Common myeloid progenitor, CD34-positive (primary cell): ENCODE measurements around the gene COL10A1. TPM values are rescaled to one million over a fixed set of nuclear protein-coding genes. Genes with fewer than 3 reads are reported as not detected.

Experiments
- CTCF ChIA-PET: fragments of 350-600 bp; sonication (Branson Sonifier 250); formaldehyde crosslinking; loops from one replicate; lab custom pipeline; 2021; ENCODE audit warnings: antibody characterized with exemption; lab: Charles Lee
- POLR2A ChIA-PET: fragments of 350-600 bp; sonication (Branson Sonifier 250); formaldehyde crosslinking; loops from one replicate; lab custom pipeline; 2021; ENCODE audit warnings: antibody characterized with exemption; lab: Charles Lee
- DNase-seq, 3 donors: peaks; one replicate each; pipeline versions ENCODE4 v3.0.0 to v3.0.0-alpha.2; 2013
- H3K27ac ChIP-seq, 2 experiments: 1 replicate in 1 of 2; 2 replicates in 1 of 2; pipeline ENCODE4 v1.7.0; 2013; ENCODE audit warnings: inconsistent platforms in 2 of 2, low read length in 2 of 2, mild to moderate bottlenecking in 2 of 2, low read depth in 1 of 2, moderate library complexity in 1 of 2; ENCODE audit not compliant: severe bottlenecking in 2 of 2, insufficient read depth in 1 of 2, poor library complexity in 1 of 2
- H3K27me3 ChIP-seq, 5 experiments: replicated peaks in 2 of 5; 1 replicate in 3 of 5; 2 replicates in 2 of 5; pipeline versions ENCODE4 v1.6.1 to v1.7.0; 2013; ENCODE audit warnings: low read length in 4 of 5, mild to moderate bottlenecking in 2 of 5, moderate library complexity in 2 of 5, inconsistent platforms in 1 of 5; ENCODE audit not compliant: insufficient read depth in 5 of 5, control insufficient read depth in 4 of 5
- H3K36me3 ChIP-seq, 4 experiments: 1 replicate in 2 of 4; 2 replicates in 2 of 4; pipeline versions ENCODE4 v1.6.1 to v1.7.0; 2013; ENCODE audit warnings: low read length in 3 of 4, control low read depth in 1 of 4, mild to moderate bottlenecking in 1 of 4; ENCODE audit not compliant: control insufficient read depth in 4 of 4, insufficient read depth in 4 of 4
- H3K4me1 ChIP-seq, 4 experiments: 1 replicate in 3 of 4; 2 replicates in 1 of 4; pipeline versions ENCODE4 v1.6.1 to v1.7.1; 2013; ENCODE audit warnings: low read length in 3 of 4, mild to moderate bottlenecking in 3 of 4, control low read depth in 1 of 4, inconsistent platforms in 1 of 4, moderate library complexity in 1 of 4; ENCODE audit not compliant: control insufficient read depth in 4 of 4, insufficient read depth in 4 of 4; ENCODE audit errors: control extremely low read depth in 1 of 4
- H3K4me3 ChIP-seq, 7 experiments: 1 replicate in 4 of 7; 2 replicates in 3 of 7; pipeline versions ENCODE4 v1.5.1 to v1.7.0; 2013; ENCODE audit warnings: mild to moderate bottlenecking in 7 of 7, low read length in 6 of 7, moderate library complexity in 6 of 7, inconsistent platforms in 2 of 7, low read depth in 2 of 7, control low read depth in 1 of 7; ENCODE audit not compliant: insufficient read depth in 4 of 7, control insufficient read depth in 1 of 7; ENCODE audit errors: extremely low read depth in 1 of 7
- H3K9me3 ChIP-seq, 5 experiments: 1 replicate in 4 of 5; 2 replicates in 1 of 5; pipeline versions ENCODE4 v1.6.1 to v1.7.1; 2013; ENCODE audit warnings: low read length in 4 of 5, mild to moderate bottlenecking in 2 of 5, inconsistent platforms in 1 of 5, low read depth in 1 of 5, moderate library complexity in 1 of 5; ENCODE audit not compliant: control insufficient read depth in 4 of 5, insufficient read depth in 2 of 5; ENCODE audit errors: control extremely low read depth in 1 of 5
- WGBS: methylation state at CpG from one replicate; pipeline ENCODE4 v1.1.5; 2013; ENCODE audit not compliant: insufficient coverage; 5-methylcytosine and 5-hydroxymethylcytosine counted together
- polyA plus RNA-seq: library from polyadenylated mRNA; unstranded; fragments of 120-200 nt; gene quantifications from one replicate; pipeline ENCODE4 v1.2.1, GENCODE V29; 2013

Gene COL10A1
- polyA plus RNA-seq = 0.71 TPM

GRCh38 chr6:116126032-116126431, at the start of gene COL10A1:
Gene COL10A1 (minus strand): TSS chr6:116126132. CDS start chr6:116125492, 640 bp downstream.
- H3K27me3 ChIP-seq = no peaks in the 10 kb centered on the region
- no peaks in the 10 kb centered on the region for H3K9me3 ChIP-seq
- peaks cover 0 to 2% (median 1%) of the 10 kb centered on the region in 4 experiments for H3K36me3 ChIP-seq
- ChIA-PET CTCF (no interaction called here), POLR2A (no interaction called here)
- 100% methylated on average over 3 of the region's 6 CpGs for WGBS
- no peak for DNase-seq
- no peaks in the 10 kb centered on the region for H3K4me1 ChIP-seq
- H3K27ac ChIP-seq = no peak within 1 kb of the TSS
- H3K4me3 ChIP-seq = no peak within 1 kb of the TSS

GRCh38 chr6:116175344-116175743, 49.4 kb upstream of the COL10A1 start:
- Histone ChIP-seq H3K27me3 (no peaks in the 10 kb centered on the region), H3K9me3 (peaks cover 0 to 24% (median 7%) of the 10 kb centered on the region in 5 experiments), H3K4me1 (no peaks in the 10 kb centered on the region), H3K4me3 (no peak overlapping the region), H3K36me3 (peaks cover 0 to 13% (median 3%) of the 10 kb centered on the region in 4 experiments), H3K27ac (no peak overlapping the region)
- CTCF ChIA-PET = no interaction called here
- 100% methylated on average over 1 of the region's 2 CpGs for WGBS
- POLR2A ChIA-PET = no interaction called here
- DNase-seq = peak; percentile 10 to 42 (median 36)

- ChIA-PET POLR2A (no interaction called here), CTCF (no interaction called here)
- no peak for DNase-seq
- WGBS = 100% methylated on average over 2 of the region's 3 CpGs
- Histone ChIP-seq H3K4me3 (no peak overlapping the region), H3K27ac (no peak overlapping the region), H3K4me1 (no peaks in the 10 kb centered on the region), H3K36me3 (peaks cover 0 to 13% (median 3%) of the 10 kb centered on the region in 4 experiments), H3K27me3 (no peaks in the 10 kb centered on the region), H3K9me3 (peaks cover 0 to 25% (median 7%) of the 10 kb centered on the region in 5 experiments)
These were observed 48.0 kb upstream of the COL10A1 start for GRCh38 chr6:116173928-116174327.

GRCh38 chr6:116170358-116171057, 44.6 kb upstream of the COL10A1 start:
- H3K36me3 ChIP-seq = peaks cover 0 to 12% (median under 1%) of the 10 kb centered on the region in 4 experiments
- ChIA-PET POLR2A (no interaction called here), CTCF (no interaction called here)
- 100% methylated on average over 1 of the region's 5 CpGs for WGBS
- no peak for DNase-seq
- no peak overlapping the region for H3K4me3 ChIP-seq
- H3K4me1 ChIP-seq = no peaks in the 10 kb centered on the region
- no peaks in the 10 kb centered on the region for H3K27me3 ChIP-seq
- H3K9me3 ChIP-seq = peaks cover 0 to 30% (median 4%) of the 10 kb centered on the region in 5 experiments
- no peak overlapping the region for H3K27ac ChIP-seq

GRCh38 chr6:116169880-116170279, 43.9 kb upstream of the COL10A1 start:
- H3K9me3 ChIP-seq = peaks cover 0 to 31% (median 5%) of the 10 kb centered on the region in 5 experiments
- peaks cover 0 to 12% (median under 1%) of the 10 kb centered on the region in 4 experiments for H3K36me3 ChIP-seq
- H3K27ac ChIP-seq = no peak overlapping the region
- no peak for DNase-seq
- no peaks in the 10 kb centered on the region for H3K27me3 ChIP-seq
- no peak overlapping the region for H3K4me3 ChIP-seq
- 88% methylated on average over 1 of the region's 2 CpGs for WGBS
- POLR2A ChIA-PET = no interaction called here
- H3K4me1 ChIP-seq = no peaks in the 10 kb centered on the region
- CTCF ChIA-PET = no interaction called here

- no peaks in the 10 kb centered on the region for H3K4me1 ChIP-seq
- H3K27me3 ChIP-seq = no peaks in the 10 kb centered on the region
- ChIA-PET POLR2A (no interaction called here), CTCF (interaction anchor here (0.6 to 0.7 kb wide), 2 partner anchors 17 to 29 kb away, joined by 3 read pairs; no protein-coding TSS in a partner anchor)
- peaks cover 0 to 6% (median under 1%) of the 10 kb centered on the region in 4 experiments for H3K36me3 ChIP-seq
- no CpG with 5 or more reads among the region's 1 CpG for WGBS
- peaks cover 2 to 32% (median 5%) of the 10 kb centered on the region in 5 experiments for H3K9me3 ChIP-seq
- no peak for DNase-seq
- no peak overlapping the region for H3K4me3 ChIP-seq
- H3K27ac ChIP-seq = no peak overlapping the region
These were observed 42.2 kb upstream of the COL10A1 start for GRCh38 chr6:116168148-116168547.

- POLR2A ChIA-PET = no interaction called here
- Histone ChIP-seq H3K4me3 (no peak overlapping the region), H3K9me3 (peaks cover 2 to 32% (median 5%) of the 10 kb centered on the region in 5 experiments), H3K4me1 (no peaks in the 10 kb centered on the region), H3K27me3 (no peaks in the 10 kb centered on the region), H3K27ac (no peak overlapping the region), H3K36me3 (peaks cover 0 to 6% (median under 1%) of the 10 kb centered on the region in 4 experiments)
- DNase-seq = no peak
- WGBS = no CpG with 5 or more reads among the region's 1 CpG
- CTCF ChIA-PET = no interaction called here
These were observed 40.4 kb upstream of the COL10A1 start for GRCh38 chr6:116166369-116166768.
